ENCODE measurements around the gene HINT2. TPM values are rescaled to one million over a fixed set of nuclear protein-coding genes. Genes with fewer than 3 reads are reported as not detected.

Gene HINT2
- 32.3 and 55.8 TPM in 2 replicates for total RNA-seq (2014; rRNA removed; shearing (Covaris generic))

DNA sequence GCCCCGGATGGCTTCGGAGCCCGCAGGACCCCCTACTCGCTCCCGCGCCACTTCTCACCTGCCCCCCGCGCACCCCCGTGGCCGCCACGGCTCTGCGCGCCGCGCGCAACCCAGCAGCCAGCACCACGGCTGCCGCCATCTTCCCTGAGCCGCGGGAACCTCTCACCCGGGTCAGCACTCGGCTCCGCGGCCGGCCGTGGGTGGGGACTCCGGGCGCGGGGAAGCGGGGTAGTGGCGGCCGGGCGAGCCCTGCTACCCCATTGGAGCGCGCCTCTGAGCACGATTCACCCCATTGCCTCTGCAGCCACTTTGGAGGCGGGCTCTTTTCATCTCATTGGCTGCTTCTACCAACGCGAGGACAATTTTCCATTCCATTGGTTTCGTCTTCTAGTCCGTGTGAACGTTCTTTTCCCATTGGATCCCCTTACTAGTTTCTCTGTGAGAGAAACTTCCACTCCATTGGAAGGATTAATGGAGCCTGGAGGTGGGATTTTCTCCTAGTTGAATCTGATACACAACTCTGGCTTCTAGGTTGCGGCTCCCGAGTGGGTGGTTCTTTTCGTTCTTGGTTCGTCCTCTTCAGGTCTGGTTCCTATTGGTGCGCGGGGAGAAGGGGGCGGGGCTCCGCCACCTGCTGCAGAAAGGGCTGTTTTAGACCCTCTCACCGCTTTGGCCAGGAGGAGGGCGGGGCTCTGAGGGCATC, at the start of gene HINT2:
Gene HINT2, minus strand, starts transcription at position 202 of the 703 bp plus-strand sequence. Its CDS starts 63 bp downstream, at position 139.
- DNase-seq (ENCODE audit: low spot score): peak; percentile 100
- in situ Hi-C loops (cut with HindIII; ENCODE audit: low sequenced_read_pairs): no loop called here

DNA sequence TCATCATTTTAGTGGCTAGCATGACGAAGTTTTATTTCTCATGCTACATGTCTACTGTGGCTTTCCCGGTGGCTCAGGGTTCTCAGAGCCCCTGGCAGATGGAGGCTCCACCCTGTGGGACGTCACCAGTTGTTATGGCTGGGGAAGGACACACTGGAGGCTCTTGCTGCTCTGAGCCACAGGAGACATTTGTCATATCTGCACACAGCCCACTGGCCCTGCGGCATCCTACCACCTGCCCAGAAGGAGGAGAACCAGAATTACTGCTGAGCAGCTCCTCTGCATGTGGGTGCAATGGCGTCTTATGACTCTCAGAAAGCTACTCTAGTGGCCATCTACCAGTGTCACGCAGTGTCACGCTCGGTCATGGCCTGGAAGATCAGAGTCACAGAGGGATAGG, 48.7 kb upstream of the HINT2 start:
- no peak for DNase-seq (ENCODE audit: low spot score)
- in situ Hi-C loops (cut with HindIII; ENCODE audit: low sequenced_read_pairs): no loop called here

GRCh38 chr9:35862328-35862727, 47.5 kb upstream of the HINT2 start:
- in situ Hi-C loops (cut with HindIII; ENCODE audit: low sequenced_read_pairs): no loop called here
- no peak for DNase-seq (ENCODE audit: low spot score)

GRCh38 chr9:35861161-35861897, 46.5 kb upstream of the HINT2 start:
- in situ Hi-C loops (cut with HindIII; ENCODE audit: low sequenced_read_pairs): no loop called here

DNA sequence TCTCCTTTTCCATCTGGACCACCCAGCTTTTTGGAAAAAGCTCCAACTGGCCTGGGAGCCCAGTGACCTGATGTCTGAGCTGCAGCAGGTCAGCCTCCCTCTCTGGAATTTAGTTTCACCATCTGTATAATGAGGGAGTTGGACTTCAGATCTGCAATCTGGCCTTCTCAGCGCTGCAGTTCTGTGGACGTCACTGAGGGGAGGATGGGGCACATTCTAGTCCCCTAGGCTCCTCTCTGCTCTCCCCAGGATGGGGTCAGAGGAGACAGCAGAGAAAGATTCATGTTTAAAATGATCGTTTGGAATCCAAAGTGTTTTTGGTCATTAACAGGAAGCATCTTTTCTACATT, 45.1 kb upstream of the HINT2 start:
- no peak for DNase-seq (ENCODE audit: low spot score)
- in situ Hi-C loops (cut with HindIII; ENCODE audit: low sequenced_read_pairs): no loop called here

More at GRCh38 chr9:35861161-35861897, 46.5 kb upstream of the HINT2 start:
- DNase-seq (ENCODE audit: low spot score): no peak

- in situ Hi-C loops (cut with HindIII; ENCODE audit: low sequenced_read_pairs): no loop called here
- peak; percentile 86 for DNase-seq (ENCODE audit: low spot score)
Observed at GRCh38 chr9:35859310-35859989, 44.6 kb upstream of the HINT2 start.

GRCh38 chr9:35858458-35858857, 43.6 kb upstream of the HINT2 start:
- no peak for DNase-seq (ENCODE audit: low spot score)
- in situ Hi-C loops (cut with HindIII; ENCODE audit: low sequenced_read_pairs): no loop called here

GRCh38 chr9:35856882-35857281, 42.0 kb upstream of the HINT2 start:
- in situ Hi-C loops (cut with HindIII; ENCODE audit: low sequenced_read_pairs): no loop called here
- DNase-seq (ENCODE audit: low spot score): no peak

GRCh38 chr9:35856206-35856605, 41.4 kb upstream of the HINT2 start:
- no peak for DNase-seq (ENCODE audit: low spot score)
- in situ Hi-C loops (cut with HindIII; ENCODE audit: low sequenced_read_pairs): no loop called here

- no peak for DNase-seq (ENCODE audit: low spot score)
Observed at GRCh38 chr9:35854091-35854762, 39.4 kb upstream of the HINT2 start.

GRCh38 chr9:35852876-35853865, 38.3 kb upstream of the HINT2 start:
- in situ Hi-C loops (cut with HindIII; ENCODE audit: low sequenced_read_pairs): no loop called here
- no peak for DNase-seq (ENCODE audit: low spot score)

More at GRCh38 chr9:35854091-35854762, 39.4 kb upstream of the HINT2 start:
- in situ Hi-C loops (cut with HindIII; ENCODE audit: low sequenced_read_pairs): no loop called here

GRCh38 chr9:35852267-35852815, 37.5 kb upstream of the HINT2 start:
- no peak for DNase-seq (ENCODE audit: low spot score)
- in situ Hi-C loops (cut with HindIII; ENCODE audit: low sequenced_read_pairs): no loop called here

GRCh38 chr9:35847792-35848572, 33.1 kb upstream of the HINT2 start:
- in situ Hi-C loops (cut with HindIII; ENCODE audit: low sequenced_read_pairs): no loop called here
- no peak for DNase-seq (ENCODE audit: low spot score)

DNA sequence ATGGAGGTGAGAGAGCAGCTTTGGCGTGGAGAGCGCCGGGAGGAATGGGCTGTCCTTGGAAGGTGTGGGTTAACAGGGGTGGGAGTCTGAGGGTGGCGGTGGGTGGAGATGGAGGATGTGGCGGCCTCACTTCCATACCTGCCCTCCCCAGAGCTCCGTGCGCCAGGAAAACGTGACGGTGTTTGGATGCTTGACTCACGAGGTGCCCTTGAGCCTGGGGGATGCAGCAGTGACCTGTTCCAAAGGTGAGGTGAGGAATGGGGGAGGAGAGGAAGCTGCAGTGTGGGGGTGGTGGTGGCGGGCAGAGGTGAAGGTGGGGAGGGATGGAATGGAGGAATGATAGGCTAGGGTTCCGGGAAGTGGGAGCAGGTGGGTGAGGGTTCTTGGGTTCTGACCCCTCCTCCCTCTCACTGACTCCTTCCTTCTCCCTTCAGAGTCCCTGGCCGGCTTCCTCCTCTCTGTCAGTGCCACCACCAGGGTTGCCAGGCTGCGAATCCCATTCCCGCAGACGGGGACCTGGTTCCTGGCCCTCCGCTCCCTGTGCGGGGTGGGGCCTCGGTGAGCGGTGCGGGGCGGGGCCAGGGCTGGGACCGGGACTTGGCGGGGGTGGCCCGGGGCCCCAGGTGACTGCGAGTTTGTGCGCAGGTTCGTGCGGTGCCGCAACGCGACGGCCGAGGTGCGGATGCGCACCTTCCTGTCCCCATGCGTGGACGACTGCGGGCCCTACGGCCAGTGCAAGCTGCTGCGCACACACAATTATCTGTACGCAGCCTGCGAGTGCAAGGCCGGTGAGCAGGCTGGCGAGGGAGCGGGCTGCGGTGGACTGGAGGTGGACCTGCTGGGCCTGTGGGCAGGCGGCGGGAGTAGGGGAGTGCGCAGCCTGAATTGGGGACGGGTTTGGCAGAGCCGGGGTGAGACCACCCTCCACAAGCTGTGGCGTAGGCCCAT, 31.3 kb upstream of the HINT2 start:
- DNase-seq (ENCODE audit: low spot score): no peak
- in situ Hi-C loops (cut with HindIII; ENCODE audit: low sequenced_read_pairs): no loop called here

- in situ Hi-C loops (cut with HindIII; ENCODE audit: low sequenced_read_pairs): no loop called here
- no peak for DNase-seq (ENCODE audit: low spot score)
Observed at GRCh38 chr9:35844628-35845270, 29.9 kb upstream of the HINT2 start.

- DNase-seq (ENCODE audit: low spot score): no peak
- in situ Hi-C loops (cut with HindIII; ENCODE audit: low sequenced_read_pairs): no loop called here
Observed at GRCh38 chr9:35842795-35843194, 28.0 kb upstream of the HINT2 start.

All from G401 (cell line).